Prostate gland (tissue), 2 donors: ENCODE results near the gene POLD1. TPM values are rescaled to one million over a fixed set of nuclear protein-coding genes. Genes with fewer than 3 reads are reported as not detected.

Experiments
- DNase-seq: peaks from one replicate; pipeline ENCODE4 v3.0.0-alpha.2; 2019; ENCODE audit warnings: low spot score
- H3K27ac ChIP-seq, 2 donors: fragments of 200-600 bp; sonication (generic); 2 replicates each; pipeline ENCODE4 v1.5.1; 2017 to 2019
- H3K27me3 ChIP-seq: fragments of 200-600 bp; sonication (generic); replicated peaks from 2 replicates; pipeline ENCODE4 v1.5.1; 2019; ENCODE audit not compliant: insufficient read depth
- H3K36me3 ChIP-seq, 2 donors: fragments of 200-600 bp; sonication (generic); 1 replicate in 1 of 2; 2 replicates in 1 of 2; pipeline versions ENCODE4 v1.5.1 to v1.8.1; 2017 to 2019
- H3K4me1 ChIP-seq: fragments of 200-600 bp; sonication (generic); replicated peaks from 2 replicates; pipeline ENCODE4 v1.5.1; 2019
- H3K4me3 ChIP-seq, 2 donors: fragments of 200-600 bp; sonication (generic); 2 replicates each; pipeline ENCODE4 v1.5.1; 2017 to 2019
- H3K9me3 ChIP-seq: fragments of 200-600 bp; sonication (generic); 2 replicates; pipeline ENCODE4 v1.5.1; 2017
- POLR2A ChIP-seq: fragments of 450-650 bp; IDR thresholded peaks from one replicate; pipeline ENCODE4 v1.6.1; 2016; ENCODE audit warnings: antibody characterized with exemption, mild to moderate bottlenecking
- POLR2AphosphoS5 ChIP-seq: sonication (generic); formaldehyde crosslinking; IDR thresholded peaks from one replicate; pipeline ENCODE4 v1.6.1; 2017; ENCODE audit warnings: antibody characterized with exemption
- WGBS: methylation state at CpG from one replicate; pipeline ENCODE4 v1.1.5; 2018; 5-methylcytosine and 5-hydroxymethylcytosine counted together
- intact Hi-C: fragments of 100-400 bp; cut with DNase I; formaldehyde crosslinking; loops from one replicate; pipeline ENCODE4 v1.14.2; 2022
- total RNA-seq, 2 donors: library from RNA; depleted of rRNA; stranded (reverse); fragments of >200 nt; gene quantifications; one replicate each; pipeline ENCODE4 v1.1.0, GENCODE V29; 2016
- TF ChIP-seq, protein P1 (sequence below), 4 experiments: fragments of 200-600 bp in 2 of 4; fragments of 450-650 bp in 2 of 4; sonication (generic) in 2 of 4; IDR thresholded peaks; 1 replicate in 3 of 4; 2 replicates in 1 of 4; pipeline ENCODE4 v1.5.1; 2016 to 2019; ENCODE audit warnings: antibody characterized with exemption in 4 of 4, mild to moderate bottlenecking in 2 of 4, moderate library complexity in 2 of 4

POLD1 gene
- total RNA-seq, 2 donors from 2014 or later = 15.6 to 35.7 TPM

DNA sequence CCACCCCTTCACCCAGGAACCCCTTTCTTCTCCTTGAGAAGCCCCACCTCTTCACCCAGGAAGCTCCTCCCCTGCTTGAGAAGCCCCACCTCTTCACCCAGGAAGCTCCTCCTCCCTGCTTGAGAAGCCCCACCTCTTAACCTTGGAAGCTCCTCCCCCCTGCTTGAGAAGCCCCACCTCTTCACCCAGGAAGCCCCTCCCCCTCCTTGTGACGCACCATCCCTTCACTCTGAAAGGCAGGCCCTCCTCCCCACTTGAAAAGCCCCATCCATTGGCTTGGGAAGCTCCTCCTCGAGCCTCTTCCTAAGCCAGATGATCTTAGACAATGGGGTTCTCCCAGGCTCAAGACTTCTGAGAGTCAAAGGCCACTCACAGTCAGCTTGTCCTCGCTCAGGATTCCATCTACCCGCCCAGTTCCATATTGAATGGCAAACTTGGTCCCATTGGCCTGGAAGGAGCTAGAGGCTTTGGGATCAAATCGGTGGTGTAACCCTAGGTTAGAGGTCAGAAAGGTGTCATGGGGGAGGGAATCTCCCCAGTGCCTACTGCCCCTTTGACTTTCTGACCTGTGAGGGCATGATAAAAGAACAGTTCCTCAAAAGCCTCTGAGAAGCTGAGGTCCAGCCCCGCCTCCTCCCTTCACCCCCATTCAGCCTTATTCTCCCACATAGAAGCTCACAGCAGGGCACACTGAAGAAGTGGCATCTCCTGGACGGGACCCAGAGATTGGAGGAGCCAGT, 22.7 kb upstream of the POLD1 start:
- Histone ChIP-seq H3K4me3 (no peak overlapping the region), H3K9me3 (no peaks in the 10 kb centered on the region), H3K27ac (no peak overlapping the region), H3K27me3 (no peaks in the 10 kb centered on the region), H3K4me1 (no peaks in the 10 kb centered on the region), H3K36me3 (no peaks in the 10 kb centered on the region)
- WGBS = 92% methylated on average over 7 of the region's 7 CpGs
- TF ChIP-seq POLR2A (no peak), POLR2AphosphoS5 (no peak)
- TF ChIP-seq, protein P1, sequence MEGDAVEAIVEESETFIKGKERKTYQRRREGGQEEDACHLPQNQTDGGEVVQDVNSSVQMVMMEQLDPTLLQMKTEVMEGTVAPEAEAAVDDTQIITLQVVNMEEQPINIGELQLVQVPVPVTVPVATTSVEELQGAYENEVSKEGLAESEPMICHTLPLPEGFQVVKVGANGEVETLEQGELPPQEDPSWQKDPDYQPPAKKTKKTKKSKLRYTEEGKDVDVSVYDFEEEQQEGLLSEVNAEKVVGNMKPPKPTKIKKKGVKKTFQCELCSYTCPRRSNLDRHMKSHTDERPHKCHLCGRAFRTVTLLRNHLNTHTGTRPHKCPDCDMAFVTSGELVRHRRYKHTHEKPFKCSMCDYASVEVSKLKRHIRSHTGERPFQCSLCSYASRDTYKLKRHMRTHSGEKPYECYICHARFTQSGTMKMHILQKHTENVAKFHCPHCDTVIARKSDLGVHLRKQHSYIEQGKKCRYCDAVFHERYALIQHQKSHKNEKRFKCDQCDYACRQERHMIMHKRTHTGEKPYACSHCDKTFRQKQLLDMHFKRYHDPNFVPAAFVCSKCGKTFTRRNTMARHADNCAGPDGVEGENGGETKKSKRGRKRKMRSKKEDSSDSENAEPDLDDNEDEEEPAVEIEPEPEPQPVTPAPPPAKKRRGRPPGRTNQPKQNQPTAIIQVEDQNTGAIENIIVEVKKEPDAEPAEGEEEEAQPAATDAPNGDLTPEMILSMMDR (IDR thresholded peaks at IDR 0.05) = no peak
- no peak for DNase-seq
- intact Hi-C loops = no loop called here

DNA sequence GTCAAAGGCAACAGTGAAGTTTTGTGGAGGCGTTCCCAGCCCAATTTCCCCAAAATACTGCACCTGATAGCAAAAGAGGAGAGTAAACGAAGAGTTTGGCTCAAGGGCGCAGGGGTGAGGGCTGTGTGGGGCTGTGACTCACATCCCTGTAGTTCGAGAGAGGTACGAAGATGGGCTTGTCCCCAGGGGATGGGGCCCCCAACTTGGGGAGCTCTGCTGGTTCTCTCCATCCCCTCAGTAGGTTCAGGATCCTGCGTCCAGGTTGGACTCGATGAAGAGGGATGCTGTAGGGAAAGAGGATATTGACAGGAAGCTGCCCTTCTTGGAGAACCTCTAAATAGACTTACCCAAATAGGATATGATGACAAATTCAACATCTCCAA, 22.1 kb upstream of the POLD1 start:
- no peak overlapping the region for H3K27ac ChIP-seq
- intact Hi-C loops = no loop called here
- TF ChIP-seq POLR2AphosphoS5 (no peak), POLR2A (no peak)
- TF ChIP-seq, protein P1 (IDR thresholded peaks at IDR 0.05) = no peak
- H3K27me3 ChIP-seq = no peaks in the 10 kb centered on the region
- H3K36me3 ChIP-seq = no peaks in the 10 kb centered on the region
- H3K9me3 ChIP-seq = no peaks in the 10 kb centered on the region
- no peaks in the 10 kb centered on the region for H3K4me1 ChIP-seq
- no peak for DNase-seq
- WGBS = 94% methylated on average over 7 of the region's 7 CpGs
- H3K4me3 ChIP-seq = no peak overlapping the region

DNA sequence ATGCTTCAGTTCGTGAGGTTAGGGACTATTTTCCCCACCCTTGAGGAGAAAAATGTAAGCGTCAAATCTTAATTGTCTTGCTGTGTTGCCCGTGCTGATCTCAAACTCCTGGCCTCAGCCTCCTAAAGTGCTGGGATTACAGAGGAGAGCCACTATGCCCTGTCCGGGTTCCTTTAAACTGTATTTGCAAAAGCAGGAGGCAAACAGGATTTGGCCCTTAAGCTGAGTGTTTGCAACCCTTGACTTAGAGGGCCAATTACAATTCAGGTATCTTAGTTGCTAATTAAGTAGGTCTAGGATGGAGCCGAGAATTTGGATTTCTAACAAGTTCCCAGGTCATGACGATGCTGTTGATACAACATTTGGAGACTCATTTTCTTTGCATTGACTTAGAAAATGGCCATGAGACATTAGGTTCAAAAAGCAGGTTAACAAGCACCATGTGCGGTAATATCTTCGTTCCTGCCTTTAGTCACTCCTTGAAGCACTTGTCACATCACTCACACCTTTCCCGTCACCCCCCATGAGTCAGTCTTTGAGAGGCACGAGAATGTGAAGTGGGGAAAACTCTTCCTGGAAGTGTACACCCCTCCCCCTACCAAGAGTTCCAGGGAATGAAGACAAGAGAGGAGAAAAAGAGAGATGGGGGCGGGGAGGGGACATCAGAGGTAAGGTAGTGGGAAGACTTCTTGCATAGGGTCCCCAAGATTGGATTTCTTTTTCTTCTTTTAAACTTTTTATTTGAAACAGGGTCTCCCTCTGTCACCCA, 21.3 kb upstream of the POLD1 start:
- Histone ChIP-seq H3K4me3 (no peak overlapping the region), H3K27ac (no peak overlapping the region), H3K36me3 (no peaks in the 10 kb centered on the region), H3K27me3 (no peaks in the 10 kb centered on the region), H3K9me3 (no peaks in the 10 kb centered on the region), H3K4me1 (no peaks in the 10 kb centered on the region)
- no peak for TF ChIP-seq POLR2A
- 69% methylated on average over 11 of the region's 11 CpGs for WGBS
- DNase-seq = no peak
- intact Hi-C loops = no loop called here

DNA sequence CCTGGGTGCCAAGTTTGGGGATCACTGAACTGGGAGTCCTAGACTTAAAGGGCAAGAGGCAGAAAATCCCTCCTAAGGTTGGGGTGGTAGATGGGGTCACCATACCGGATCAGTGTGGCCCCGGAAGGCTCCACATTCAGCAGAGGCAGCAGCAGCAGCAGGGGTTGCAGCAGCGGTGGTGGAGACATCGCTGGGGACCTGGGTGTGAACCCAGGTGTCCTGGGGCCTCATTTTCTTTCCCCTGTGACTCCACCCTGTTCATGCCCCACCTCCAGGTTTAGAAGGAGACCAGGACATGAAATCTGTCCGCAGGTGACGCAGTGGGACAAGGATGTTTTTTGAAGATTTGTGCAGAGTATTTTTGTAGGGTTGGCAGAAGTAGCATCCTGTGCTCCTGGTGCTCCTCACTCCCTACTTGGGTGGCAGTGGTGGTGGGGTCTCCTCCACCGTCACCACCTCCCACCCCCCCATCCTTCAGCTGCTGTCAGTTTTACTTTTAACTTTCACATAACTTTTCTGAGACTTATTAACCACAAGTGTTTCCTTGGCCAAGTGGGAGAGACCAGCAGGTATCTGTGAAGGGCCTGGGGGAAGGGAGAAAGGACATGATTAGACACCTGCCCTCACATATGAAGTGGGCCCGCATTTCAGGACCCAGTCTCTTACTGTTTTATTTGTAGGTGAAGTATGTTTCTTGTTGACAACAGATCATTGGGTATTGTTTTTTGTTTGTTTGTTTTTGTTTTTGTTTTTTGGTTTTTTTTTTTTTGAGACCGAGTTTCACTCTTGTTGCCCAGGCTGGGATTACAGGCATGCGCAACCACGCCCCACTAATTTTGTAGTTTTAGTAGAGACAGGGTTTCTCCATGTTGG, 18.5 kb upstream of the POLD1 start, which contains the start of gene NAPSA:
NAPSA (minus strand) TSS at position 206 of the 873 bp plus-strand sequence; CDS start at position 188, 18 bp downstream.
- H3K36me3 ChIP-seq = no peaks in the 10 kb centered on the region
- intact Hi-C loops = no loop called here
- H3K4me3 ChIP-seq = no peak within 1 kb of the TSS
- no peaks in the 10 kb centered on the region for H3K27me3 ChIP-seq
- no peaks in the 10 kb centered on the region for H3K4me1 ChIP-seq
- H3K9me3 ChIP-seq = no peaks in the 10 kb centered on the region
- WGBS = 80% methylated on average over 11 of the region's 11 CpGs
- no peak for DNase-seq
- TF ChIP-seq, protein P1 (IDR thresholded peaks at IDR 0.05) = no peak
- TF ChIP-seq POLR2AphosphoS5 (no peak), POLR2A (no peak)
- no peak within 1 kb of the TSS for H3K27ac ChIP-seq
